ENCODE data around the gene ATF6B.
"Not testable (repeated sequence)": the region's sequence is repeated elsewhere in the genome, so short reads cannot be mapped to it uniquely, and the experiment has no call there.

ATF6B gene

GRCh38 chr6:32153564-32154513 is 25.8 kb upstream of the ATF6B start, which contains the start of gene PPT2:
TSS of gene PPT2 (plus strand) at chr6:32154141. CDS start at chr6:32154595, 454 bp downstream.
- no peak for FAIRE-seq

- FAIRE-seq = no peak
These were observed 24.9 kb upstream of the ATF6B start for GRCh38 chr6:32152769-32153563.

GRCh38 chr6:32151863-32152768 is 24.1 kb upstream of the ATF6B start, which contains the start of gene PRRT1:
TSS of gene PRRT1 (minus strand) at chr6:32151939. CDS start at chr6:32151827, 112 bp downstream.
- no peak for FAIRE-seq

DNA sequence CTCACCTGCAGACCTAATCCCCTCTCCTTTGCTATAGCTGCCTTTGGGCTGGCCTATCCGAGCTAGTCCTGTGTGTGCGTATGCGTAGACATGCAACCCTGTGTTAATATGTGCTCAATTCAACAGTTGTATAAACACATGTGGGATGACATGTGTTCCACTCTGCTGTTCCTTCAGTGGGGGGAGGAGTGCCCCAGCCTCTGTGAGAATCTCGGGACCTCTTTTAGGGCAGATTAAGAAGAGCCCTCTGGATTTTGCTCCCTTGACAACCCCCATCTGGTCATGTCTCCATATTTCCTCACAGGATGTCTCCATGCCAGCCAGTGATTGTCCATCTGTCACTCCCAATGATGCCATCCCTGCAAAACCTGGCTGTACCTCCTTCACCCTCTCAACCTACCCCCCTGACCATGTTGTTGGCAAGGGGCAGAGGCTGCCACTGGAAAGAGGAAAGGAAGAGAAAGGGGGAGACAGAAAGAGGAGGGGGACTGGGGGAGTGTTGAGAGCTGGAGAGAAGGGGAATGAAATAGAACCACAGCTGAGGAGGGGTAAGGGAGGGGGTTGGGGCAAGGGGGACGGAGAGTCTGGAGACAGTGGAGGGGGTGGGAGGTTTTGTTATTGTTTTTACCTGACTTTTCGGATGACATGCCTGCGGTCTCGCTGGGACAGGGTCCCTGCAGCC is 23.3 kb upstream of the ATF6B start:
- no peak for FAIRE-seq

DNA sequence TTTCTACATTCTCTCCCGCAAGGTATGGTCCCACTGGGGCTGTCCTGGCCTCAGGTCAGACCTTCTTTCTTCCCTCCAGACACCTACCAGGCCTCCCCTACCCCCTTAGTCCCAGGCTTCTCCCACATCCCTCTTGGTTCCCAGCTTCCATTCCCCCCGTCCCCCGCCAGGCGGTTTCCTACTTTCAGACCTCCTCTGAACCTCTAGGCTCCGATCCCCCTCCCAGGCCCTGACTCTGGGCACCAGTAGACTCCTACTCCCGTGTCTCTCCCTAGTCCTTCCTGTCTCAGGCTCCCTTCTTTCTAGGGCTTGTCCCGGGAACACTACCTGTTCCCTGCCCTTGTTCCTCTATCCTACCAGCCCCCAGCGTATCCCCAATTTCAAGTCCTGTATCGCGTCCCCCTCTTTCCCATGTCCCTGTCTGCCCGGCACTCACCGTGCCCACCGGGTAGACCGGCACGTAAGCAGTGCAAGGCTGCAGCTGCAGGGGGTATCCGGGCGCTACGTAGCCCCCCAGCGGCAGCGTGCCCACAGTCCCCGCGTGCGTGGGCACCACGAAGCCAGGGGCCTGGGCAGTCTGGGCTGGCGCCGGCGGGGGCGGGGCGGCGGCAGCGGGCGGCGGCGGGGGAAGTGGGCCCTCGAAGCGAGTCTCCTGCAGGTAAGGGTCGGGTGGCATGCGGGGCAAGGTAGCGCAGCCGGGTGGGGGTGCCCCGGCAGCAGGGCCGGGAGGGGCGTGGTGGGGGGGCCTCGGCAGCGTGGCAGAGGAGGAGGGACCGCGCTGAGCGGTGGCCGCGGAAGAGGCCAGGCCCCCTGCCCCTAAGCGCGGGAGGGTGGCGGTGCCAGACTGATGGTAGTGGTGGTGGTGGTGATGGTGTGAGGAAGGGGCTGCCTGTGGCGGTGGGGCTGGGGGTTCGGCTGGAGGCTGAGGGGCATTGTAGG is 22.2 kb upstream of the ATF6B start:
- no peak for FAIRE-seq

- no peak for FAIRE-seq
These were observed 21.2 kb upstream of the ATF6B start for GRCh38 chr6:32149092-32149755.

- FAIRE-seq = no peak
These were observed 20.4 kb upstream of the ATF6B start for GRCh38 chr6:32148289-32149091.

DNA sequence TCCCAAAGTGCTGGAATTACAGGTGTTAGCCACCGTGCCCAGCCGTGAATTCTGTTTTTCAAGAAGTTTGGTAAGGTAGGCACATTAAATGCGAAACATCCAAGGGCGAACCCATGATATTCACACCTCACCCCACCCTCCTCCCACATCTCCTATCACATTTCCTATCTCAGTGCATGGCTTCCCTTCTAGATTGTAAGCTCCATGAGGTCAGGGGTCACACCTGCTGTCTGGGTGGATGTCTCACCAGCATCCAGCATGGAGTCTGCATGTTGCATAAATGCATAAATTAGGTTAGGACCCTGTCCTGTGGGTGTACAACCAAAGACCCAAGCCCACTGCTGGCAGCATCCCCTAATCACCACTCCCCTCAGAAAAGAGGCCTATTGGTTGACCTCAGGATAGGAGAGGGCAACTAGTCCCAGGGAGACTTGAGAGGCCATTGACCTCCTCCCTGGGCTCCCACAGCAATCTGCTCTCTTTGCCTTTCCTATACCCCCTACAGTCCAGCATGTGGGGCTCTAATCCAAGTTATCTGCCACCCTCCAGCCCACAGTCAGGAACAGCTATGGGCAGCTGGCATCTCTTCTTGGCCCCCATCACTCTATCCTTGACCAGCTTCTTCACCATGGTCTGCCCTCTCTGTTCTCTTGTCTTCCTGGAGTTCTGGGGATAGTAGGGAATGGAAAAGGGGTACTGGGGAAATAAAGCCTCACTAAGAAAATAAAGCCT is 19.5 kb upstream of the ATF6B start:
- FAIRE-seq = no peak

DNA sequence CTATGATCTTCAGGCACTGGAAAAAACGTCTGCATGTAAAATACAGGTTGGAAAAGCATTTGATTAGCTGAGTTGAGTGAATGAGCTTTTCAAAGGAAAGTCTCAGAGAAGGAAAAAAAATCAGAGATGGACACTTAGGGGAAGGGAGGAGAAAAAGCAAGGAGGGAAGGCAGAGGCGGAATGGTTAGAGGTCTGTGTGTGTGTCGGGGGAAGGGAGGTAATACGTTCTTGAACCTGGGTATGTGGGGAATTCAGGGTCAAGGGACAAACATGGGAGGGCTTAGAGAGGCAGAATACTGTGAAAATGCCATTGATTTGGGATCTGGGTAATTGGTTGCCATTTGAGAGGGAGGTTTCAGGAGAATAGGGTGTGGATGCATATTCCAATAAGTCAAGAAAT is 18.6 kb upstream of the ATF6B start:
- FAIRE-seq = no peak

DNA sequence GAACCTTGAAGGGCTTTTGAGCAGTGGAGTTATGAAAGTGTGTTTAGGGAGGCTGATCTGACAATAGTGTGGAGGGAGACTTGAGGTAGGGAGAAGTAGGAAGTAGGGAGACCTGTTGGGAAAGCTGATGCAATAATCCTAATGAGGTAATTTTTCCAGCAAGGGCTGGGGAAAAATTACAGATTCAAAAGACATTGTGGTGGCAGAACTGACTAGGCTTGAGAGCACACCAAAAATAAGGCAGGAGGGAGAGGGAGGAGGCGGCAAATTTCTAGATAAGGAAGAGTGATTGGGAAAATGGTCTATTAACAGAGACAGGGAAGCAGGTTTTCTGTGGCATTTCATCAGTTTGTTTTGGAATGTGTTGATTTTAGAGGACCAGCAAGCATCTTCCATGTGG is 18.2 kb upstream of the ATF6B start:
- no peak for FAIRE-seq

- FAIRE-seq = not testable (repeated sequence)
These were observed 16.2 kb upstream of the ATF6B start for GRCh38 chr6:32144238-32144637.

GRCh38 chr6:32140420-32141046 is 12.5 kb upstream of the ATF6B start:
- no peak for FAIRE-seq

DNA sequence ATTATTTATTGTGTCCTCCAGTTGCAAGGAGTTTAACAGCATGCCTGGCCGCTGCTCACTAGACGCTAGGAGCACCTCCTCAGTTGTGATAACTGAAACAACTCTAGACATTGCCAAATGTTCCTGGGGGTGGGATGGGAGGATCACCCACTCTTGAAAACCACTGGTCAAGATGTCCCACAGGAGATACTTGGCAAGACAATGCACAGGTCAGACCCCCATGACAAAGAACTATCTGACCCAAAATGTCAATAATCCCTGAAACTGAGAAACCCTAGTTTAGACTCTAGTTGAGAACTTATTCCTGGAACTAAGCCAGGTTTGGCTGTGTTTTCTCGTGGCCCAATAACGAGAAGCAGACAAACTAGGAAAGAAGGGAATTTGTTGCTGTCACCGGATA is 11.5 kb upstream of the ATF6B start:
- no peak for FAIRE-seq

- FAIRE-seq = no peak
These were observed 9.4 kb upstream of the ATF6B start for GRCh38 chr6:32137454-32137853.

GRCh38 chr6:32133786-32134185 is 5.7 kb upstream of the ATF6B start:
- FAIRE-seq = no peak

- FAIRE-seq = no peak
These were observed 4.1 kb upstream of the ATF6B start for GRCh38 chr6:32132110-32132509.

DNA sequence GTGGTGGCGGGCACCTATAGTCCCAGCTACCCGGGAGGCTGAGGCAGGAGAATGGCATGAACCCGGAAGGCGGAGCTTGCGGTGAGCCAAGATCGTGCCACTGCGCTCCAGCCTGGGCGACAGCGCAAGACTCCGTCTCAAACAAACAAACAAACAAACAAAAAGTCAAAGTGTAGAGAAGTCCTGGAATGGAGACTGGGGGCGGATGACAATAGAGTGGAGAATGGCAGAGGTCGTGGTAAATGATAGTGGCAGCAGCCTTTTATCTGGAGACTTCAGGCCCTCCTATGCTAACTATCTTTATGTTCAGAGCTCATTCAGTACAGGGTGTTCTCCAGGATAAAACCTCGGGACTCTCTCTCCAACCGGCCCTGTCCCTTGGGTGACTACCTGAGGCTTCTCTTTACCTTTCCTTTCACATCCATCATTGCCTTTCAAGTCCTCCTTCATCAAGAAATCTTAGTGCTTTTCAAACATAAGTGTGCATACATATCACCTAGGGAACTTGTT is 3.4 kb upstream of the ATF6B start:
- FAIRE-seq = no peak

All from A204.1 (cell line).